Effector CD8-positive, alpha-beta T cell (primary cell): ENCODE data around the gene EIF2S3.
"Not testable (repeated sequence)": the region's sequence is repeated elsewhere in the genome, so short reads cannot be mapped to it uniquely, and the experiment has no call there.

Source experiments
- DNase-seq: peaks from one replicate; lab custom pipeline; 2025; lab: John Stamatoyannopoulos, UW

EIF2S3 gene

GRCh38 chrX:24049643-24050042 lies 5.1 kb upstream of the EIF2S3 start:
- not testable (repeated sequence) for DNase-seq

GRCh38 chrX:24050522-24051318 lies 4.0 kb upstream of the EIF2S3 start:
- not testable (repeated sequence) for DNase-seq

- DNase-seq, result no peak
Measured at GRCh38 chrX:24055043-24055356, 244 bp downstream of the EIF2S3 start.

GRCh38 chrX:24063488-24063887 lies 8.7 kb downstream of the EIF2S3 start:
- DNase-seq, result no peak

- DNase-seq, result no peak
Measured at GRCh38 chrX:24069877-24070276, 15.1 kb downstream of the EIF2S3 start.

- no peak for DNase-seq
Measured at GRCh38 chrX:24079411-24079810, 24.7 kb downstream of the EIF2S3 start.

GRCh38 chrX:24080245-24080644 lies 25.5 kb downstream of the EIF2S3 start:
- DNase-seq, result not testable (repeated sequence)

GRCh38 chrX:24080704-24081103 lies 25.9 kb downstream of the EIF2S3 start:
- no peak for DNase-seq

GRCh38 chrX:24081661-24082154 lies 27.0 kb downstream of the EIF2S3 start:
- peak; percentile 4 for DNase-seq

- no peak for DNase-seq
Measured at GRCh38 chrX:24082447-24082846, 27.7 kb downstream of the EIF2S3 start.

GRCh38 chrX:24085101-24085500 lies 30.3 kb downstream of the EIF2S3 start:
- DNase-seq, result no peak

GRCh38 chrX:24090300-24091200 lies 35.8 kb downstream of the EIF2S3 start:
- no peak for DNase-seq

GRCh38 chrX:24093746-24094145 lies 39.0 kb downstream of the EIF2S3 start:
- no peak for DNase-seq

GRCh38 chrX:24097741-24098260 lies 43.0 kb downstream of the EIF2S3 start:
- DNase-seq, result no peak

GRCh38 chrX:24098932-24099331 lies 44.2 kb downstream of the EIF2S3 start:
- no peak for DNase-seq

- DNase-seq, result no peak
Measured at GRCh38 chrX:24099394-24099793, 44.6 kb downstream of the EIF2S3 start.

- DNase-seq, result no peak
Measured at GRCh38 chrX:24100713-24101112, 46.0 kb downstream of the EIF2S3 start.

GRCh38 chrX:24110069-24110468 lies 55.3 kb downstream of the EIF2S3 start:
- no peak for DNase-seq

- no peak for DNase-seq
Measured at GRCh38 chrX:24113181-24113580, 58.4 kb downstream of the EIF2S3 start.

GRCh38 chrX:24117258-24117657 lies 62.5 kb downstream of the EIF2S3 start:
- DNase-seq, result no peak

- DNase-seq, result no peak
Measured at GRCh38 chrX:24124244-24124799, 69.6 kb downstream of the EIF2S3 start.

GRCh38 chrX:24125028-24125612 lies 70.4 kb downstream of the EIF2S3 start:
- no peak for DNase-seq
